GM12892 (cell line): ENCODE data around the gene DLG5.

Source experiments
- POLR2A ChIP-seq: IDR thresholded peaks from 2 replicates; pipeline ENCODE4 v1.6.1; 2011; ENCODE audit warnings: low read depth, low read length, control low read depth
- POLR2AphosphoS5 ChIP-seq: IDR thresholded peaks from 2 replicates; pipeline ENCODE4 v1.6.1; 2011; ENCODE audit warnings: low read depth, low read length, control low read depth
- TAF1 ChIP-seq: IDR thresholded peaks from 2 replicates; pipeline ENCODE4 v1.6.1; 2011; ENCODE audit warnings: low read depth, mild to moderate bottlenecking, control low read depth, low read length, borderline replicate concordance

DNA sequence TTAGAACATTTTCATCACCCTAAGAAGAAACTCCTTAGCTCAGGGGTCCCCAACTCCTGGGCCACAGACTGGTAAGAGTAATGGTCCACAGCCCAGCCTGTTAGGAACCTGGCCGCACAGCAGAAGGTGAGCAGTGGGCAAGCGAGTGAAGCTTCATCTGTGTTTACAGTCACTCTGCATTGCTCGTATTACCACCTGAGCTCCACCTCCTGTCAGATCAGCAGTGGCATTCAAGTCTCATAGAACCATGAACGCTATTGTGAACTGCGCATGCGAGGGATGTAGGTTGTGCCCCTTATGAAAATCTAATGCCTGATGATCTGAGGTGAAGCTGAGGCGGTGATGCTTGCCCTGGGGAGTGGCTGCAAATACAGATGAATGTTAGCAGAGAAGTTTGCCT, 37.3 kb upstream of the DLG5 start:
- TF ChIP-seq TAF1 (no peak), POLR2A (no peak), POLR2AphosphoS5 (no peak)
